Dermis blood vessel endothelial cell (primary cell): ENCODE measurements around the gene EIF4G3. TPM values are rescaled to one million over a fixed set of nuclear protein-coding genes. Genes with fewer than 3 reads are reported as not detected.
"Not testable (repeated sequence)": the region's sequence is repeated elsewhere in the genome, so short reads cannot be mapped to it uniquely, and the experiment has no call there.

Experiments
- DNase-seq: peaks from one replicate; pipeline ENCODE4 v3.0.0; 2010
- total RNA-seq: library from RNA; depleted of rRNA; stranded (reverse); fragments of >200 nt; gene quantifications from 2 replicates; pipeline ENCODE4 v1.2.3, GENCODE V29; 2014

The EIF4G3 gene
- total RNA-seq, 1 donor from 2014 or later: 39.8 TPM

DNA sequence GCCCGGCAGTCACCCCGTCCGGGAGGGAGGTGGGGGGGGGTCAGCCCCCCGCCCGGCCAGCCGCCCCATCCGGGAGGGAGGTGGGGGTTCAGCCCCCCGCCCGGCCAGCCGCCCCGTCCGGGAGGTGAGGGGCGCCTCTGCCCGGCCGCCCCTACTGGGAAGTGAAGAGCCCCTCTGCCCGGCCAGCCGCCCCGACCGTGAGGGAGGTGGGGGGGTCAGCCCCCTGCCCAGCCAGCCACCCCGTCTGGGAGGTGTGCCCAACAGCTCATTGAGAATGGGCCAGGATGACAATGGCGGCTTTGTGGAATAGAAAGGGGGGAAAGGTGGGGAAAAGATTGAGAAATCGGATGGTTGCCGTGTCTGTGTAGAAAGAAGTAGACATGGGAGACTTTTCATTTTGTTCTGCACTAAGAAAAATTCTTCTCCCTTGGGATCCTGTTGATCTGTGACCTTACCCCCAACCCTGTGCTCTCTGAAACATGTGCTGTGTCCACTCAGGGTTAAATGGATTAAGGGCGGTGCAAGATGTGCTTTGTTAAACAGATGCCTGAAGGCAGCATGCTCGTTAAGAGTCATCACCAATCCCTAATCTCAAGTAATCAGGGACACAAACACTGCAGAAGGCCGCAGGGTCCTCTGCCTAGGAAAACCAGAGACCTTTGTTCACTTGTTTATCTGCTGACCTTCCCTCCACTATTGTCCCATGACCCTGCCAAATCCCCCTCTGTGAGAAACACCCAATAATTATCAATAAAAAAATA lies 152.4 kb downstream of the EIF4G3 start:
- not testable (repeated sequence) for DNase-seq

DNA sequence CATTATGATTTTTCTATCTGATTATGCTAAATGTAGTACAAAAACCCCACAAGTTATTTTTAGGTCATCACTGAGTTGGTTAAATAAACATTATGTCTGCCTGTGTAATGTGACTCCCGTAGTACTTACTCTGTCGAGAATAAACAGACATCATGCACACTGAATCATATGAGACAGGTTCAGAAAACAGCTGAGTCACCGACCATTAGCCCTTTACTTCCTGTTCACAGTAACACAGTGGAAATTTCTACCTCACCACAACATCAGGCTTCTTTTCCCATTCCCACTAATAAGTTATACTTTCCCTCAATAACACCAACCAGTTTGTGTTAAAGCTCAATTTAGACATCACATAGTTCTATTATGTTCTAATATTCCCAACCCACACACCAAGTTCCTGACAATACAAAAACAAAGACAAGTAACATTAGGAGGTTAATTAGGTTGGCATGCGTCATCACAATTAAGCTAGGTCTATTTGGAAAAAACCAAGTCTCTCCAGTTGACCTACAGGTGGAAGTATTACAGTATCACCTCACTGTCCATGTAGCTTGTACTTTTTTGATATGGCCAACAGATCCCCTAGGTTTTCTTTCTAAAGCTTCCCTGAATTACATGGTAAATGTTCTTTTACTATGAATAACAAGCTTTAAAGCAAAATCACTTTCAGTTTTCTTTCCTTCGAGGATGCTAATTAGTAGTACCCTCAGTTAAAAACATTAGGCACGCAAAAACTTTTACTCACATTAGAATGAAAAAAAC lies 154.2 kb downstream of the EIF4G3 start:
- peak; percentile 99 for DNase-seq

DNA sequence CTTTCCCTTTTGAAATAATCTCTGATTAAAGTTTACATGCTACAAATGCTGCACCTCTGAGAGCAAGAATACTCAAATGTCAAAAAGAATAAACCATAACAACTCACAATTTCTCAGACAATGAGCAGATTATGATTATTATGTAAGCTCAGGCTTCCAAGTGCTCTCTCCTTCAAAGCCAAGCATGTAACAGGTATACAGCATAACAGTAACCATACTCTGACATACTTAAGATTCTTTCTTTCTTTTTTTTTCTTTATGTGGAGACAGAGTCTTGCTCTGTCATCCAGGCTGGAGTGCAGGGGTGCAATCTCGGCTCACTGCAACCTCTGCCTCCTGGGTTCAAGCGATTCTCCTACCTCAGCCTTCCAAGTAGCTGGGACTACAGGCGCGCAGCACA lies 155.4 kb downstream of the EIF4G3 start:
- DNase-seq: peak; percentile 12

DNA sequence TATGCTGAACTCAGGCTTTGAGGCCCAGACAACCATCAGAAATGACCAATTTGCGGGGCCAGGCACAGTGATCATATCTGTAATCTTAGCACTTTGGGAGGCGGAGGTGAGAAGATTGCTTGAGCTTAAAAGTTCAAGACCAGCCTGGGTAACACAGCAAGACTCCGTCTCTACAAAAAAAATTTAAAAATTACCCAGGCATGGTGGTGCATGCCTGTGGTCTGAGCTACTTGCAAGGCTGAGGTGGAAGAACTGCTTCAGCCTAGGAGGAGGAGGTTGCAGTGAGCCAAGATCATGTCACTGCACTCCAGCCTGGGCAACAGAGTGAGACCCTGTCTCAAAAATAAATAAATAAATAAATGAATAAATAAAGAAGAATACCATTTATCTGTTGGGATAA lies 156.5 kb downstream of the EIF4G3 start:
- no peak for DNase-seq

DNA sequence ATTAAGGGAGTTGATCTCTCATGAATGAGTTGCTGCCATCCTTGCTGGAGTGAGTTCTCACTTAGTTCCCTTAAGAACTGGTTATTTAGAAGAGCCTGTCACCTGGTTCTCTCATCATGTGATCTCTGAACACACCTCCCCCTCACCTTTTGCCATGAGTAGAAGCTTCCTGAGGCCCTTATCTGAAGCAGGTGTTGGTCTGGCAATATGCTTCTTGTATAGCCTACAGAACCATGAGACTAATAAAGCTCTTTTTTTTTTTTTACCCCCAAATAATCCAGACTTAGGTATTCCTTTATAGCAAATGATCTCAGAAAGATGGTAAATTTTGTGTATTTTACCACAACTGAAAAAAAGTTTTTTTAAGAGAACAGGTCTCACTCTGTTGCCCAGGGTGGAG lies 158.0 kb downstream of the EIF4G3 start:
- DNase-seq: no peak

DNA sequence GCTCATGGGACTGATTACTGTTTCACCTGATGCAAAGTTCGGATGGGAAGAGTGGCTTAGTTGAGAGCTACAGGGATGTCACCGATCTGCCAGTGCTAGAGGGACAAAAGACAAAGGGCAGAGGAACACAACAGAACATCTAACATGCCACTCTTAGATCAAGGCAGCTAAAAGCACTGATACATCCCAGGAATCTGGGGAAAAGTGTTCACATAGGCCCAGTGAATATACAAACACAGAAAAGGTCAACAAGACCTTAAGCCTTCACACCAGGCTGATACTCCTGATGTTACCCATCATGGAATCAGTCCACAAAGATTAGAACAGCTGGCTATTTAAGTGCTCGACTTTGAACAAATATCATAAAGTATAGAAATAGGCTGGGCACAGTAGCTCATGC lies 163.2 kb downstream of the EIF4G3 start:
- DNase-seq: no peak

DNA sequence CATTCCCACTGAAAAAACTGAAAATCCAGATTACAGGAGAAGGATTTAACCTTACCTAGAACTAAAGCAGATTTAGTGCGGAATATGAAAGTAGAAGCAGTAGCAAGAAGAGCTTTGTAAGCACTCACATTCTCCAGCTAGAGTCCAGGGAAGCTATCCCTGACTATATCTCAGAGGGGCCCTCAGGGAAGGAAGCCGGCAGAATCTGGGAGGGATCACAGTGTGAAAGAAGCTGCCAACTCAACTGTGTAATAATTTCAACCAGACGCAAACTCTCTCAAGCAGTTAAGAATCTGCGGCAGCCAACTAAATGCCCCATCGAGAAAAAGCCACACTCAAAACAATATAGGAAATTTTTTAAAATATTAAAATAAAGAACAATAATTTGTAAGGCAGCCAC lies 163.8 kb downstream of the EIF4G3 start:
- no peak for DNase-seq

DNA sequence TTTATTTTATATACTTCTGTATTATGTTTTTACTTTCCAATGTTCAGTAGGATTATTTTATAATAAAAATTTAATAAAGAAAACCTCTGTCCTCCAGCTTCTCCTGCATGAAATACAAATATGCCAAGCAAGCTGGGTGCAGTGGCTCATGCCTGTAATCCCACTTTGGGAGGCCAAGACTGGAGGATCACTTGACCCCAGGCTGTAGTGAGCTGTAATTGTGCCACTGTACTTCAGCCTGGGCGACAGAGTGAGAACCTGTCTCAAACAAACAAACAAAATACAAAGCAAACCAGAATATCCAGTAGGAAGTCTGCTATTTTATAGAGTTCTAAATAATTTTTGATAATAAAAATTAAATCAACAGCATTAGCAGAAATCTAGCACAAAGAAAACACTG lies 168.8 kb downstream of the EIF4G3 start:
- DNase-seq: no peak

DNA sequence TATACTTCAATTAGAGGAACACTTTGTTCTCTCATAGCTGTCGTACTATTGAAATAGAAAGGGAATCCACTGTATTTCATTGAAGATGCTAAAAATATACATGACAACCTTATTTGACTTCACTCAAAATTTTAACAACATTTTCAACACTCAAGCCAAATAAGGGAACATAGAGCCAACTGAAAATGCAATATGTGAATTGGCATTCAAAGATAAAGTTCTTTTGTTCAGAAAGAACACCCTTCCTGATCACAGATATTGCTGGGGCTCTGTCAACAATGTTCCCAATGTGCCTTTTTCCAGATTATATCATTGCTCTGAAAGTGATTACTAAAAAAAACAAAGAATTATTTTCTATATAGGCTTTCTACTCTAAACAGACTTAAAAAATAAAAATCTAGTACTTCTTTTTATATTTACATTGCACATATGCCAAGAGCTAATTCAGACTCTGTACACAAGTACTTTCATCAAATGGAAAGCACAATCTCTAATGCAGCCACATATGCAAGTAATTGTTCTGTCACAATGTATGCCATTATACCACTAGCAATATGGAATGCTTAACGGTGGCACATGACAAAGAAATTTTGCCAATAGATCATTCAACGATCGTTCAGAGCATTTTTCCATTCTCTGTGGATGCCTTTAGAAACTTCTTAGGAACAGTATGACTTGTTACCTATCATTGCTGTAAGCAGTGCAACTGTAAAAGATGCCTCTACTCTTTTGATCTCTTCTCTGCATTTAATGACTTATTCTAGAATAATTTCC lies 171.0 kb downstream of the EIF4G3 start:
- DNase-seq: no peak

DNA sequence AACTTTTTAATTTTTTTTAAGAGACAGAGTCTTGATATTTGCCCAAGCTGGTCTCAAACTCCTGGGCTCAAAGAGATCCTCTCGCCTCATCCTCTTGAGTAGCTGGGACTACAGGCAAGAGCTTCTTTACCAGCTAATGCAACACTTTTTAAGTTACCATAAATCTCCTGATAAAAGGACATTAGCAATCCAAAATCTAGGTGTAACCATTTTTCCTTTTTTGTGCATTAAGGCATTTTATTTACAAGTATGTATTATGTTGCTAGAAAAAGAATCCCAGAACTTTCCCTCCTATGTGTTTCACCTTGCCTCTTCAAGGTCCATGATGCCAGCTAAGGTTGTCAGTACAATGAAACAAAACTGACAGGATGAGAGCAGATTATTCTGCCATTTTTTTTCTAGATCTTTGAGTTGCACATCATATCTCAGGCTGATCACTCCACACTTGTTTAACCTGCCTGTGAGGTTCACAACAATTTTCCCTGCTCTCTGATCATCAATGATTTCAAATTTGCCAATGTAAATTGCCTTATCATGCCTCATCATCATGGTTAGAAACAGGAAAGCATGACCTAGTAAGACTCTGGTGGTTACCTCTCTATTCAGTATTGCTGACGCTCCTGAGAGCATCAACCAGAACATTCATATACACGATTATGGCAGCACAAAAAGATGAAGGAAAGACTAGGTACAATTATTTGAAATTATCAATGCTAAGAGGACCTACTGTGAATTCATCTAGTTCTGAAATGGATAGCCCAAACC lies 173.2 kb downstream of the EIF4G3 start:
- DNase-seq: no peak

DNA sequence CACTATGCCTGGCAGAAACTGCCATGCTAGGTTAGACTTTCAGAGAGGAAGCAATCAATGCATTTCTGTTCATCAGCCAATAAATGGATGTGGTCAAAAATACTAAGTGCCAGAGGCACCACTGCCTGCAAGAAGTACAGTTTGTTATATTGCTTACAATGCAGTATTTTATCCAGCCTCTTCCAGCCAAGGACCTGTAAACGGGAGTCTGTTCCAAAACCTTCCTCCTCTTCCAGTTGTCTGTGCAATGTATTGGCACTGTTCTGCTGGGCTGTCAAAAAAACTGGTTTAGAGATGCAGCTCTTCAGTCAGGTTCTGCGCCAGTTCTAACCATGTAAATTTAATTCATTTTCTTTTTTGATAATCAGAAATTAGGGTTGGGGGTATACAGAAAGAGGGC lies 175.7 kb downstream of the EIF4G3 start:
- DNase-seq: no peak

DNA sequence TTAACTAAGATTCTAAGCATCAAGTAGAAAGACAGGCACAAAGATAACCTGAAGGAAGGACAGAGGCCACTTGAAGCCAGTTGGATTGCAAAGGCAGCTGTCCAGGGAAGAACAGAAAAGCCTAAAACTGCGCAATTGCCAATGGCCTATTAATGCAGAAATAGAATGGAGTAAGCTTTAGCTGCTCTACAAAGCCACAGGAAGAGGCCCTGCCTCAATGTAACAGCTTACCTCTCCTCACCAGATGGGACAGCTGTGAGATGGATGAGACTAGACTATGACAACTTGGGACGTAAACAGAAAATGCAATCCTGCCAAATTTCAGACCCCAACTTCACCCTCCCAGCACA lies 176.5 kb downstream of the EIF4G3 start:
- no peak for DNase-seq

DNA sequence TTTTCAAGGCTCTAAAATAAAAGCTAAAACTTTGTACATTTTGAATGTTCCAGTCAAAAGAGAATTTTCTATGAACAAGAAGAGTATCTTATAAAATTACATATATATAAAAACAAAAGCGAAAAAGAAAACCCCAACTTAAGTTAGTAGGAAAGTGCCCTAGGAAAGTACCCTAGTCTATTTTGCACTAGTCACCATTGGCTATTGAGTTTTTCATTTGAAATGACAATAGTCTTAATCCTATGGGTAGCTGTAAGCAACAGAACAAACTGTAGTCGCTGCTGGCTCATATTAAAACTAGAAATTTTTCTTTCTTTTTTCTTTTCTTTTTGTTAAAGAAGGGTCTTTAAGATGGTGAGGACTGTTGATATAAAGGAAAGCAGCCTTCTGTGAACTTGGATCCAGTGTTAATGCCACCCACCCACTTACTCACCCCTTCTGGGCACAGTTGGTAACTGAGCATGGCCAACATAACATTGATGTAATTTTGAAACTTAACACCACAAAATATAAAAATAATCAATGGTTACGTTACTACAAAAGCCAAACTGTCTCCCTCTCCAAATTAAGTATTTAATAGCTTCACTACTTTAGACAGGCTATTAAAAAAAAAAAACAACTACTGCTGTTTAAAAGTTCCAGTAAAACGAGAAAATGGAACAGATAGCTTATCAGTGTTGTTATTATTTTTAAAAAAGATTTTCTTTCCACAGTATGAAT lies 177.0 kb downstream of the EIF4G3 start:
- DNase-seq: no peak

DNA sequence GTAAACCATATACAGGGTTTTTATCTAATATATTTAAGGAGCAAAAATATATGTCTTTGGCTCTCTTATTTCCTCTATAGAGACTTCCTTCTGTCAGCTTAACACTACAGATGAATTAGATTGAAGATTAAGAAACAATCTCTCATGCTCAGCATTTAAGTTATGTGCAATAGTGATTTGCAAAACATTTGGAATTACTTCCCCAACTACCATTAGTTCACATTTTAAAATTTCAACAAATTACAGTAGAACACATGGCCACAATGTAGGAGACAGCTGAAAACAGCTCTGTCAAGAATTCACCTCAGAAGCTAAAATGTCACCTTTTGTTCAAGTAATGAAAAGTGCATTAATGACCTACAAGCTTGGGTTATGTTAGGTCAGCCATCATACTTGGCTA lies 177.9 kb downstream of the EIF4G3 start:
- no peak for DNase-seq

DNA sequence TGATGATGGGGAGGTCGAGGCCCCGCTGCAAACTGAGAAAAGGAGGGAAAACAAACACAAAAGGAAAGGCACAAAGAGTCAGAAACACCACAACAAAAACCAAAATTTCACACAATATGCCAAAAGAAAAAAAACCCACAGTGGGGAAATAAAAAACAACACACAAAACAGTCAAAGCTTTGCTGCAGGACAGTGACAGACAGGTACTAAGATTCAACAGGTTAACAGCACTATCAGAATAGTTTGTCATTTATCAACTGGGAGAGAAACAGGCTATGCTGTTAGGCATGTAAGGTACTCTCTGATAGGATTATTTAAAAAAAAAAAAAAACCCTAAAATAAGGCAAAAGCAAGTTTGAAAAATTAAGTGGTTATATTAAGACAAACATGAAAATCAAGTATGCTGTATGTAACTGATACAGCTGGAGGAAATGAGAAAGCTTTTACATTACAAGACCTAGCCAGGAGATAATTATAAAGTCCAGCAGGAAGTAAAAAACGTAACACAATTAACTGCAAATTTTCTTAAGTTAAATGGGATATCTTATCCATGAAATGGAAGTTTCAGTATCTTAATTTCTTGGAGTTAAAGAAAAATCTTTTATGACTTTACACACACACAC lies 179.0 kb downstream of the EIF4G3 start:
- no peak for DNase-seq

DNA sequence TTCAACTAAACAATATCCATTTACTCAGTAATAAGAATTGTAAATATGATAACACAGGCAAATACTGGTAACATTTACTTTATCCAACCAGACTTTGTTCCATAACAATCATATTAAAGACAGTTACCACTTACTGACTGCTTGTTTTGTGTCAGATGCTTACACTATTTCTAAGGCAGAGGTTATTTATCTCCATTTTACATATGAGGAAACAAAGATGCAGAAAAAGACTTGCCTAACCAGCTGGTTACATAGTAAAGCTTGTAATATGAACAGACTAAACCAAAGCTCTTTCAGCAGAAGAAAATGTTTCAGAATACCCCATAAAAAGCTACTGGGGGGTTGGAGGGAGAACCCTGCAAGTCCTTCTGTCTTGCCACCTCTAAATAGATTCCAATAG lies 180.1 kb downstream of the EIF4G3 start:
- DNase-seq: no peak

DNA sequence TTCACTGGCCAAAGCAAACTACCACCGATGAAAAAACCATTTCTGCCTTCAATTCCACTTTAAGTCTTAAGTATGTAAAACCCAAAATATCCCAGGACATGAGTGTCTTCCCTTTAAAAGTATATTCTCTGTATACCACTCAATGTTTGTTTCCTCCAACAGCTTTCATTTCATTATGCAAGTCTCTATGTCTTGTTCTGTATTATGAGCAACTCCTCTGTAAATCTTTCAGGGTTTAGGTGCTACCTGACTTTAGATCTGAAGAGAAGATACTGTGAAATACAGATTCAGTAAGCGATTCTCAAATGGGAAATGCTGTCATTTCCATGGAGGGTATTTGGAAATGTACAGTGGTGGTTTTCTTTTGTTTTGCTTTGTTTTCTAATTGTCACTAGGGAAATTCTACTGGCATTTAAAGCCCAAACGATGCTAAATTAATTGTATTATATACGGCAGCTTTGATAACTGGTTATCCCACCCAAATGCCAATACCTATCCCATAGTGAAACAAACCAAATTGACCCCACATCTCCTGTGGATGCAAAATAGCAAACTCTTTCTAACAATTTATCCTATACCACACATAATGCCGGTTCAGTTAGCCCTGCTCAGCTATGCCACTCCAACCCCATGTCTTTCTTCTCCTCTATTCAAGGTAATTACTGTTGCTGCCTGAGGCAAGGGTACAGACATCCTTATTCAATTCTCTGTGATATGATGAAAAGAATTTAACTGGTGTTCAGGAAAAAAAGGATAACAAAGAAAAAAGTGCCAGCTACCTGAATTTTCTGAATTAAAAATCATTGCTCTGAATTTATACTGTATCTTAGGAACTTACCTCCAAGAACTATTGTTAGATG lies 182.8 kb downstream of the EIF4G3 start:
- peak; percentile 42 for DNase-seq

DNA sequence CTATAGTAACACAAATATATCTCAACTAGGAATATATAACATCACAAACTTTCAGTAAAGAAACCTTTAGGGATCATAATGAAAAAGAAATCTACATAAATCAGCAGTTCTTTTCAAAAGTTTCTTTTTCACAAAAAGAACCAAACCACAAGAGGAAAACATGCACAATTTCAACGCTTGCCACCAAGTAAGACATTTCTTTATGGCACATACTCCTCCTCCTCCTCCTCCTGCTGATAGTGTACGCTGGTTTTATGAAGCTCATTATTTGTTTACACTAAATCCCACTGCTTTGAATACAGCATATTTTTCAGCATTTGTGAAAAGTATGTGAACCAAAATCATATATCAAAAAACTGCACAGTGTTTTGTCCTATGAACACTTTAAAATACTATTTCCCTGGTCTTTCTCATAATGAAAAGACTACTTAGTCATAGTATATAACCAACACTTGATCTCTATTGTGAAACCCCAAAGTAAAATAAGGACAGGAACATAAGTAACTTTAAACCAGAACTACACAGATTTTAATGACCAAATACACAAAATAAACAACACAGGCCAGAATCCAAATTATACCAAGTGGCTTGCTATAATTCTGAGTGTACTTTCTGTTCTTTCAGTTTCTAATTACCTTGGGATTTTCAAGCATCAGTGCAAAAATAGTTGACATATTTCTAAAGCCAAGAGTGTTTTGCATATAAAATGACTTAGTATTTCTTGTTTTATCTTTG lies 184.2 kb downstream of the EIF4G3 start:
- no peak for DNase-seq

DNA sequence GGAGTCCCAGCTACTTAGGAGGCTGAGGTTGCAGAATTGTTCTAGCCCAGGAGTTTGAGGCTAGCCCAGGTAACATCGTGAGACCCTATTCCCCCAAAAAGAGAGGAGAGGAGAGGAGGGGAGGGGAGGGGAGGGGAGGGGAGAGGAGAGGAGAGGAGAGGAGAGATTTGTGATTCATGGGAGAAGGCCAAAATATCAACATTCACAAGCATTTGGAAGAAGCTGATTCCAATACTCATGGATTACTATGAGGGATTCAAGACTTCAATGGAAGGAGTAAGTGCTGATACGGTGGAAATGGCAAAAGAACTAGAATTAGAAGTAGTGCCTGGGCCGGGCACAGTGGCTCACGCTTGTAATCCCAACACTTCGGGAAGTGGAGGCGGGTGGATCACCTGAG lies 187.8 kb downstream of the EIF4G3 start:
- DNase-seq: no peak
